GM12878 (cell line): Measurements from ENCODE around the gene BFSP1. TPM values are rescaled to one million over a fixed set of nuclear protein-coding genes. Genes with fewer than 3 reads are reported as not detected.

Source experiments
- BMI1 ChIP-seq: fragments of 450-650 bp; IDR thresholded peaks from 2 replicates; pipeline ENCODE4 v1.6.1; 2016; ENCODE audit warnings: mild to moderate bottlenecking, moderate library complexity, borderline replicate concordance
- CBX5 ChIP-seq: sonication (generic); IDR thresholded peaks from 2 replicates; pipeline ENCODE4 v1.6.1; 2016; ENCODE audit warnings: low read depth, moderate library complexity, mild to moderate bottlenecking, inconsistent platforms
- CREM ChIP-seq: IDR thresholded peaks from 2 replicates; pipeline ENCODE4 v1.6.1; 2014; ENCODE audit warnings: antibody characterized with exemption, low read depth
- HDAC6 ChIP-seq: fragments of 200-600 bp; sonication (generic); IDR thresholded peaks from one replicate; pipeline ENCODE4 v1.8.0; 2017; ENCODE audit warnings: antibody characterized with exemption; ENCODE audit not compliant: unreplicated experiment
- MEF2A ChIP-seq: IDR thresholded peaks from 2 replicates; pipeline ENCODE4 v1.6.1; 2011; ENCODE audit warnings: low read depth, mild to moderate bottlenecking, low read length, moderate library complexity; ENCODE audit not compliant: insufficient read depth
- PAX8 ChIP-seq: fragments of 450-650 bp; IDR thresholded peaks from 2 replicates; pipeline ENCODE4 v1.6.1; 2017; ENCODE audit warnings: mild to moderate bottlenecking, moderate library complexity
- POLR2A ChIP-seq: IDR thresholded peaks from 2 replicates; pipeline ENCODE4 v1.6.1; 2011; ENCODE audit warnings: low read depth, mild to moderate bottlenecking, low read length
- SMAD1 ChIP-seq: fragments of 450-650 bp; IDR thresholded peaks from 2 replicates; pipeline ENCODE4 v1.6.1; 2018; ENCODE audit warnings: mild to moderate bottlenecking, low read depth; ENCODE audit not compliant: partially characterized antibody
- SREBF1 ChIP-seq: IDR thresholded peaks from 2 replicates; pipeline ENCODE4 v1.6.1; 2012; ENCODE audit warnings: mild to moderate bottlenecking, low read length
- SREBF2 ChIP-seq: IDR thresholded peaks from 2 replicates; pipeline ENCODE4 v1.6.1; 2012; ENCODE audit warnings: mild to moderate bottlenecking, low read length
- TAF1 ChIP-seq: IDR thresholded peaks from 2 replicates; pipeline ENCODE4 v1.6.1; 2011; ENCODE audit warnings: mild to moderate bottlenecking, low read depth, low read length, borderline replicate concordance
- TCF12 ChIP-seq: IDR thresholded peaks from 2 replicates; pipeline ENCODE4 v1.6.1; 2011; ENCODE audit warnings: low read depth, mild to moderate bottlenecking, low read length
- polyA plus RNA-seq, 11 experiments: library from polyadenylated mRNA; depleted of rRNA in 4 of 11; unstranded in 6 of 11; stranded (reverse) in 5 of 11; fragments of >200 nt; fragmentation: Nextera tagmentation in 4 of 11; fragmentation: Illumina TruSeq in 1 of 11; extraction: Ambion mirVana in 4 of 11; extraction: Trizol in 1 of 11; gene quantifications; 1 replicate in 1 of 11; 2 replicates in 10 of 11; pipeline versions ENCODE4 v1.2.1 to v1.2.3, GENCODE V29; 2011 to 2016; ENCODE audit warnings: inconsistent platforms in 2 of 11, missing spikeins in 2 of 11, low read depth in 1 of 11
- total RNA-seq, 4 experiments: library from RNA; depleted of rRNA in 3 of 4; stranded (reverse); fragments of >200 nt in 3 of 4; fragmentation: Illumina TruSeq in 1 of 4; extraction: Trizol in 1 of 4; gene quantifications; 2 replicates each; pipeline versions ENCODE4 v1.2.1 to v1.2.3, GENCODE V29; 2013 to 2021
- TF ChIP-seq, protein P1 (sequence below): fragments of 150-350 bp; IDR thresholded peaks from 2 replicates; pipeline ENCODE4 v1.6.1; 2014; ENCODE audit warnings: mild to moderate bottlenecking, low read depth, low read length
- TF ChIP-seq, protein P2 (sequence below): fragments of 450-650 bp; conservative IDR thresholded peaks from 2 replicates; pipeline ENCODE4 v1.6.1; 2017; ENCODE audit warnings: mild to moderate bottlenecking, moderate library complexity
- TF ChIP-seq, protein P3 (sequence below): fragments of 450-650 bp; IDR thresholded peaks from 2 replicates; pipeline ENCODE4 v1.6.1; 2017; ENCODE audit warnings: antibody characterized with exemption, mild to moderate bottlenecking, moderate library complexity
- TF ChIP-seq, protein P4 (sequence below): fragments of 450-650 bp; IDR thresholded peaks from 2 replicates; pipeline ENCODE4 v1.6.1; 2017; ENCODE audit warnings: mild to moderate bottlenecking, moderate library complexity
- TF ChIP-seq, protein P5 (sequence below): fragments of 450-650 bp; IDR thresholded peaks from 2 replicates; pipeline ENCODE4 v1.6.1; 2014; ENCODE audit warnings: mild to moderate bottlenecking

Gene BFSP1
- total and polyA plus RNA-seq, 10 of the 15 experiments (the other 5 are each of a cell fraction or from before 2014, with no cell fraction given), result 0.06 to 0.22 (median 0.11) TPM; not detected in 3

DNA sequence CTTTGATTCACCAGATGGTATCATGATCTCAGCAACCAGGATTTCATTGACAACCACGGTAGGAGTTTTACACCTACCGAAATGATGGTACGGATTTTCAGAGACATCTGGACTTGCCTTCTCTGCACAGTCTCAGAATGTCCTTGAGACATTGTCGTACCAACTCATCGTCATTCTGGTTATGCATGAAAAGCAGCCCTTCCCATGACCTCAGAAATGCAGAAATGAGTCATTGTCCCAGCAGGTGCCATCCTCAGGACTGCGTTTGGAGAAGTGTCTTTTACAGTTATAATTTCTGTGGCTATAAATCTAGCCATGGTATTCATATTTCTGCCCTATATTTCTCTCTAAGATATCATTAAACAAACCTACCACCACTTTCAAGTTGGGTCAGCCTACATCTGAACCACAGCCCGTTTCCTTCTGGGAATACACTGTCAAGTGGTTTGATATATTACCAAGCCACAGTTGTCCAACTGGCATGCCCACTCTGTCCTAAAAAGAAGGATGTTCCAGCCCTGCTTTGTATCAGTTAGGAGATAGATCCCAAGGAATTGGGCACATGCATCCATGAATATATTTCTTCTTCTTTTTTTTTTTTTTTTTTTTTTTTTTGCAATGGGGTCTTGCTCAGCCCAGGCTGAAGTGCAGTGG lies 7.5 kb upstream of the BFSP1 start (continued):
- TF ChIP-seq BMI1 (no peak), SREBF1 (no peak), POLR2A (no peak), CBX5 (no peak), TAF1 (no peak), SREBF2 (no peak), TCF12 (peak; percentile 90), SMAD1 (no peak), PAX8 (no peak), HDAC6 (no peak), CREM (peak; percentile 79), MEF2A (no peak)
- TF ChIP-seq, protein P1, sequence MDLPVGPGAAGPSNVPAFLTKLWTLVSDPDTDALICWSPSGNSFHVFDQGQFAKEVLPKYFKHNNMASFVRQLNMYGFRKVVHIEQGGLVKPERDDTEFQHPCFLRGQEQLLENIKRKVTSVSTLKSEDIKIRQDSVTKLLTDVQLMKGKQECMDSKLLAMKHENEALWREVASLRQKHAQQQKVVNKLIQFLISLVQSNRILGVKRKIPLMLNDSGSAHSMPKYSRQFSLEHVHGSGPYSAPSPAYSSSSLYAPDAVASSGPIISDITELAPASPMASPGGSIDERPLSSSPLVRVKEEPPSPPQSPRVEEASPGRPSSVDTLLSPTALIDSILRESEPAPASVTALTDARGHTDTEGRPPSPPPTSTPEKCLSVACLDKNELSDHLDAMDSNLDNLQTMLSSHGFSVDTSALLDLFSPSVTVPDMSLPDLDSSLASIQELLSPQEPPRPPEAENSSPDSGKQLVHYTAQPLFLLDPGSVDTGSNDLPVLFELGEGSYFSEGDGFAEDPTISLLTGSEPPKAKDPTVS, result no peak
- TF ChIP-seq, protein P2, sequence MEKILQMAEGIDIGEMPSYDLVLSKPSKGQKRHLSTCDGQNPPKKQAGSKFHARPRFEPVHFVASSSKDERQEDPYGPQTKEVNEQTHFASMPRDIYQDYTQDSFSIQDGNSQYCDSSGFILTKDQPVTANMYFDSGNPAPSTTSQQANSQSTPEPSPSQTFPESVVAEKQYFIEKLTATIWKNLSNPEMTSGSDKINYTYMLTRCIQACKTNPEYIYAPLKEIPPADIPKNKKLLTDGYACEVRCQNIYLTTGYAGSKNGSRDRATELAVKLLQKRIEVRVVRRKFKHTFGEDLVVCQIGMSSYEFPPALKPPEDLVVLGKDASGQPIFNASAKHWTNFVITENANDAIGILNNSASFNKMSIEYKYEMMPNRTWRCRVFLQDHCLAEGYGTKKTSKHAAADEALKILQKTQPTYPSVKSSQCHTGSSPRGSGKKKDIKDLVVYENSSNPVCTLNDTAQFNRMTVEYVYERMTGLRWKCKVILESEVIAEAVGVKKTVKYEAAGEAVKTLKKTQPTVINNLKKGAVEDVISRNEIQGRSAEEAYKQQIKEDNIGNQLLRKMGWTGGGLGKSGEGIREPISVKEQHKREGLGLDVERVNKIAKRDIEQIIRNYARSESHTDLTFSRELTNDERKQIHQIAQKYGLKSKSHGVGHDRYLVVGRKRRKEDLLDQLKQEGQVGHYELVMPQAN, result no peak
- TF ChIP-seq, protein P3, sequence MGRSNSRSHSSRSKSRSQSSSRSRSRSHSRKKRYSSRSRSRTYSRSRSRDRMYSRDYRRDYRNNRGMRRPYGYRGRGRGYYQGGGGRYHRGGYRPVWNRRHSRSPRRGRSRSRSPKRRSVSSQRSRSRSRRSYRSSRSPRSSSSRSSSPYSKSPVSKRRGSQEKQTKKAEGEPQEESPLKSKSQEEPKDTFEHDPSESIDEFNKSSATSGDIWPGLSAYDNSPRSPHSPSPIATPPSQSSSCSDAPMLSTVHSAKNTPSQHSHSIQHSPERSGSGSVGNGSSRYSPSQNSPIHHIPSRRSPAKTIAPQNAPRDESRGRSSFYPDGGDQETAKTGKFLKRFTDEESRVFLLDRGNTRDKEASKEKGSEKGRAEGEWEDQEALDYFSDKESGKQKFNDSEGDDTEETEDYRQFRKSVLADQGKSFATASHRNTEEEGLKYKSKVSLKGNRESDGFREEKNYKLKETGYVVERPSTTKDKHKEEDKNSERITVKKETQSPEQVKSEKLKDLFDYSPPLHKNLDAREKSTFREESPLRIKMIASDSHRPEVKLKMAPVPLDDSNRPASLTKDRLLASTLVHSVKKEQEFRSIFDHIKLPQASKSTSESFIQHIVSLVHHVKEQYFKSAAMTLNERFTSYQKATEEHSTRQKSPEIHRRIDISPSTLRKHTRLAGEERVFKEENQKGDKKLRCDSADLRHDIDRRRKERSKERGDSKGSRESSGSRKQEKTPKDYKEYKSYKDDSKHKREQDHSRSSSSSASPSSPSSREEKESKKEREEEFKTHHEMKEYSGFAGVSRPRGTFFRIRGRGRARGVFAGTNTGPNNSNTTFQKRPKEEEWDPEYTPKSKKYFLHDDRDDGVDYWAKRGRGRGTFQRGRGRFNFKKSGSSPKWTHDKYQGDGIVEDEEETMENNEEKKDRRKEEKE, result no peak
- TF ChIP-seq, protein P4, sequence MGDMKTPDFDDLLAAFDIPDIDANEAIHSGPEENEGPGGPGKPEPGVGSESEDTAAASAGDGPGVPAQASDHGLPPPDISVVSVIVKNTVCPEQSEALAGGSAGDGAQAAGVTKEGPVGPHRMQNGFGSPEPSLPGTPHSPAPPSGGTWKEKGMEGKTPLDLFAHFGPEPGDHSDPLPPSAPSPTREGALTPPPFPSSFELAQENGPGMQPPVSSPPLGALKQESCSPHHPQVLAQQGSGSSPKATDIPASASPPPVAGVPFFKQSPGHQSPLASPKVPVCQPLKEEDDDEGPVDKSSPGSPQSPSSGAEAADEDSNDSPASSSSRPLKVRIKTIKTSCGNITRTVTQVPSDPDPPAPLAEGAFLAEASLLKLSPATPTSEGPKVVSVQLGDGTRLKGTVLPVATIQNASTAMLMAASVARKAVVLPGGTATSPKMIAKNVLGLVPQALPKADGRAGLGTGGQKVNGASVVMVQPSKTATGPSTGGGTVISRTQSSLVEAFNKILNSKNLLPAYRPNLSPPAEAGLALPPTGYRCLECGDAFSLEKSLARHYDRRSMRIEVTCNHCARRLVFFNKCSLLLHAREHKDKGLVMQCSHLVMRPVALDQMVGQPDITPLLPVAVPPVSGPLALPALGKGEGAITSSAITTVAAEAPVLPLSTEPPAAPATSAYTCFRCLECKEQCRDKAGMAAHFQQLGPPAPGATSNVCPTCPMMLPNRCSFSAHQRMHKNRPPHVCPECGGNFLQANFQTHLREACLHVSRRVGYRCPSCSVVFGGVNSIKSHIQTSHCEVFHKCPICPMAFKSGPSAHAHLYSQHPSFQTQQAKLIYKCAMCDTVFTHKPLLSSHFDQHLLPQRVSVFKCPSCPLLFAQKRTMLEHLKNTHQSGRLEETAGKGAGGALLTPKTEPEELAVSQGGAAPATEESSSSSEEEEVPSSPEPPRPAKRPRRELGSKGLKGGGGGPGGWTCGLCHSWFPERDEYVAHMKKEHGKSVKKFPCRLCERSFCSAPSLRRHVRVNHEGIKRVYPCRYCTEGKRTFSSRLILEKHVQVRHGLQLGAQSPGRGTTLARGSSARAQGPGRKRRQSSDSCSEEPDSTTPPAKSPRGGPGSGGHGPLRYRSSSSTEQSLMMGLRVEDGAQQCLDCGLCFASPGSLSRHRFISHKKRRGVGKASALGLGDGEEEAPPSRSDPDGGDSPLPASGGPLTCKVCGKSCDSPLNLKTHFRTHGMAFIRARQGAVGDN, result no peak
- TF ChIP-seq, protein P5, sequence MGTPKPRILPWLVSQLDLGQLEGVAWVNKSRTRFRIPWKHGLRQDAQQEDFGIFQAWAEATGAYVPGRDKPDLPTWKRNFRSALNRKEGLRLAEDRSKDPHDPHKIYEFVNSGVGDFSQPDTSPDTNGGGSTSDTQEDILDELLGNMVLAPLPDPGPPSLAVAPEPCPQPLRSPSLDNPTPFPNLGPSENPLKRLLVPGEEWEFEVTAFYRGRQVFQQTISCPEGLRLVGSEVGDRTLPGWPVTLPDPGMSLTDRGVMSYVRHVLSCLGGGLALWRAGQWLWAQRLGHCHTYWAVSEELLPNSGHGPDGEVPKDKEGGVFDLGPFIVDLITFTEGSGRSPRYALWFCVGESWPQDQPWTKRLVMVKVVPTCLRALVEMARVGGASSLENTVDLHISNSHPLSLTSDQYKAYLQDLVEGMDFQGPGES, result no peak
